HG03135 (cell line): Measurements from ENCODE around the gene BCL2L1.
A peak's percentile ranks its signal among the peaks of the same experiment; 100 is the strongest.

ENCODE experiments used
- ATAC-seq: cut with Tn5 transposase; IDR thresholded peaks from one replicate; pipeline ENCODE4 v1.9.1; 2021; ENCODE audit warnings: mild to moderate bottlenecking, moderate library complexity; ENCODE audit not compliant: unreplicated experiment

Gene BCL2L1

DNA sequence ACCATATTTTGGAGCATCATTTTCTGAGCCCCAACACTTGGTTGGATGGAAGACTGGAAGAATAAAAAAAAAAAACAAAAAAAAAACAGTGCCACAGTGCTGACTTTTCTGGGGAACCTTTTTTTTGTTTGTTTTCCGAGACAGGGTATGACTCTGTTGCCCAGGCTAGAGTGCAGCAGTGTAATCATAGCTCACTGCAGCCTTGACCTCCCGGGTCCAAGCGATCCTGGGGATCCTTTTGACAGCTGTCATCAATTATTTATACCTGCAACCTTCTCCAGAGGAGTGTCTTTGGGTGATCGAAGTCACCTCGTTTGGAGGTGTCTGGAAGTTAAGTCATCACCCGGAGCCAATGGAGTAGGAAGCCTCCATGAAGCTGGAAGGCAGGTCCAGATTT, 8.7 kb upstream of the BCL2L1 start:
- no peak for ATAC-seq

DNA sequence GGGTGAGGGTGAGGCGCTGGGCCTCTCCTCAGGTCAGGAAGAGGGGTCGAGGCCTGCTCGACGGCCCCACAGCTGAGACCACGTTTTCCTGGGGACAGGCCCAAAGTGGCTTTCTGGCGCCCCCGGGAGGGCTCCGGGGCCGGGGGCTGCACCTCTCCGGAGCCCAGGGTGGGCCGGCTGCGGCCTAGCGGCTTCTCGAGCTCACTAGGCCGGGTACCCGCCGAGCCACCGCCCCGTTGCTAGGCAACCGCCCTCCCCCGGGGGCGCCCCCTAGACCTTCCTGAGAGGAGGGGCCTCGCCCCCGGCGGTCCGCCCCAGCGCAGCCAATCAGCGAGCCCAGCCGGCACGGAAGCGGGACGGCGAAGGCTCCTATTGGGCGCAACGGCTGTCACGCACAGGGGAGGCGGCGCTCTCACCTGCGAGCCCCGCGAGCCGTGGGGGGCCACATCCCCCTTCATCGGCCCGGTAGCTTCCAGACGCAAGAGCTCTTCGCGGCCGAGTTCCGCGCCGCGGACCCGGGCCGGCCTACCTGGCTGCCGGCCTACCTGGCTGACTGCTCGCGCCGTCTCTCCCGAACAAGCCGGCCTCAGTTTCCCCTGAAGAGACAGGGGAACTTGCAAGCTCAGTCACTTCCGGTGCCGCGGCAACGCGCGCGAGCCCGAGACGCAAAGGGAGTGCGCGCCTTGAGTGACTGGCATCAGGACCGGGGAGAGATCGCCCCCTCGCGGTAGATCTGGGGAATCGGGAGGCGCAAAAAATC, 831 bp upstream of the BCL2L1 start:
- ATAC-seq: peak; percentile 85

DNA sequence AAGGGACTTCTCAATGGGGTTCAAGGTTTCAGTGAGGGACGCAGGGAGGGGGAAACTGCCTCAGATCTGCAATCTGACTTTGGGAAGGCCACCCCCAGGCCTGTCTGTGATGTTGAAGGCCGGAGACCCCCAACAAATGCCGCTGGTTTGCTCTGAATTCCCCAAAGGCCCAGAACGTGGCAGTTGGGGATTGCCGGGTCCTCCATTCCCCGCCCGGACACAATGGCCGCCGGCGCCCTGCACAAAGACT, 326 bp upstream of the BCL2L1 start:
- no peak for ATAC-seq

DNA sequence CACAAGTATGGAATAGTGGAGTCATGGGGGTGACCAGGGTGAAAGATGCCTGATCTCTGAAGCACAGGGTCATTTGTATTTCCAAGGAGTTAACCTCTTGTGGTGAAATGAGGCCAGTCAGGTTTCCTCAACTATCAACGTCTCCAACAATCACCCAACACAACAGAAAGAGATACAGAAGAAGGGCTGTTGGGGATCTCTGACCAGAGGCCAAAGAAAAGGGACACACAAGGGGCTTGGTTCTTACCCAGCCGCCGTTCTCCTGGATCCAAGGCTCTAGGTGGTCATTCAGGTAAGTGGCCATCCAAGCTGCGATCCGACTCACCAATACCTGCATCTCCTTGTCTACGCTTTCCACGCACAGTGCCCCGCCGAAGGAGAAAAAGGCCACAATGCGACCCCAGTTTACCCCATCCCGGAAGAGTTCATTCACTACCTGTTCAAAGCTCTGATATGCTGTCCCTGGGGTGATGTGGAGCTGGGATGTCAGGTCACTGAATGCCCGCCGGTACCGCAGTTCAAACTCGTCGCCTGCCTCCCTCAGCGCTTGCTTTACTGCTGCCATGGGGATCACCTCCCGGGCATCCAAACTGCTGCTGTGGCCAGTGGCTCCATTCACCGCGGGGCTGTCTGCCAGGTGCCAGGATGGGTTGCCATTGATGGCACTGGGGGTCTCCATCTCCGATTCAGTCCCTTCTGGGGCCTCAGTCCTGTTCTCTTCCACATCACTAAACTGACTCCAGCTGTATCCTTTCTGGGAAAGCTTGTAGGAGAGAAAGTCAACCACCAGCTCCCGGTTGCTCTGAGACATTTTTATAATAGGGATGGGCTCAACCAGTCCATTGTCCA, 1.0 kb downstream of the BCL2L1 start:
- ATAC-seq: no peak

DNA sequence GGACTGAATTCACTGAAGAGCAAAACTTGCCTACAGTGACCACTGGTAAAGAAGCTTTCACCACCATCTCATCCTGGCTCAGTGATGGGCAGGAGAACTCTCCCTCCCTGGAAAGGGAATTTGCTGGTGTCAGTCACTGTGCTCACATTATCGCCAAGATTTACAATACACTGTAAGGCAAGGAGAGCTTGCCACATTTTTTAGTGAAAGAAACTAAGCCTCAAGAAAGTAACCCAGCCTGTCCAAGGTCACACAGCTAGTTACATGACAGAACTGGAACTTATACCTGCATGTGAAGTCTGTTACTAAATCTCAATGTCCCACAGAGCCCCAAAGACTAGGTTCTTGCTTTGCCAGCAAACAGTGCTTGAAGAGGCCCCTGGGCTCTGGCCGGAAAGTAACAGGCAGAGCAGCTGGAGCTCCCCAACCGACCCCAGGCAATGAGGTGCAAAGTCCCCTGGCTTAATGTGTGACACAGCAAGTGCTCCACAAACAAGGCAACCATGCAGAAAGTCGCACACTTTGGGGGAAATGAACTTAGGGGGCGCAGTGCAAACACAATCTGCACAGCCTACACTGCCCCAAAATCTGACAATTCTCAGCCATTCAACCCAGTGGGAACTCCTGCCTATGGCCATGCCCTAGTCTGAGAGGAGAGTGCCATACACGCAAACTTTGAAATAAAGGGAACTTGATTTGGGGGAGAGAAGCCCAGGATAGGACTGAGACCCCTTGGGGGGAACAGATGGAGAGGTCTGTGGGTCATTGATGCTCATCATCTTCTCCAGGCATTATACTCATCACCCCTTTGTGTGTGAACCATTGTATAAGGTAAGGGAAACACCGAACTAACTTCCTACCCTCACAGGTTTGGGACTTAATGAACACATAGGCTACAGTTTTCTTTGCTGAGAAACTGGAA, 1.9 kb downstream of the BCL2L1 start:
- no peak for ATAC-seq

DNA sequence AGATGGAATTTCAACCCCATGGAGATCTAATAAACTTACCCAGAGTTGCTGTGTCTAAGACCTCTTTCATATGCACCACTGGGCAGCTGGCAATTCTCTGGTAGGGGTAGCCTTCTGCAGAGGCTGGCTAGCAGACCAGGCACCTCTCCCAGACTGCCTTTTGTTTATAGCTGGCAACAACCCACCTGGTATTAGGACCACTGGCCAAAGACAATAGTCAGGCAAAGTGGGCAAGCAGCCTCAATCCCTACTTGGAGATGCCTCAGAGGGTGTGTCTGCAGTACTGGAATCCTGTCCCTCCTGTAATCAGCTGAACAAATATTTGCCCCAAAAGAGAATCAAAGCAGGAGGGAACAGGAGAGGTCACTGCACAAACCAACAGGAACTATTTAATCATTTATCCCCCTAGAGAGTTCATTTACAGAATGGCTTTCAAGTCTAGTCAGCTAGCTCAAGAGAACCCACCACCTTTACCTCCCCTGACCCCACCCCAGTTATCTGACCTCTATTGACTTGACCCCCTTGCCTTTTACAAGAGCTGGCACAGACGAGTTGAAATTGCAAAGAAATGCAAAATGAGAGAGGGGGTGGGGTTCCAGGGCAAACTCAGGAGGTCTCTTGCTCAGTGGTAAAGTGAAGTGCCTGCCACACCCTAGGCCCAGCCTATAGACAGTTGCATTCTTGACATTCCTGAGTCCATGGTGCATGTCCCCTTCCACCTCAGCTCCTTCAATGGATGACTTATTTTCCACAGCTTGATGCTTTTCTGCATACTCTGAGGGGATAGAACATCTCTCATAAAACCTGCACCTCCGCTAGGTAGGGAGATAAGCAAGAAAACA, 2.8 kb downstream of the BCL2L1 start:
- ATAC-seq: no peak

DNA sequence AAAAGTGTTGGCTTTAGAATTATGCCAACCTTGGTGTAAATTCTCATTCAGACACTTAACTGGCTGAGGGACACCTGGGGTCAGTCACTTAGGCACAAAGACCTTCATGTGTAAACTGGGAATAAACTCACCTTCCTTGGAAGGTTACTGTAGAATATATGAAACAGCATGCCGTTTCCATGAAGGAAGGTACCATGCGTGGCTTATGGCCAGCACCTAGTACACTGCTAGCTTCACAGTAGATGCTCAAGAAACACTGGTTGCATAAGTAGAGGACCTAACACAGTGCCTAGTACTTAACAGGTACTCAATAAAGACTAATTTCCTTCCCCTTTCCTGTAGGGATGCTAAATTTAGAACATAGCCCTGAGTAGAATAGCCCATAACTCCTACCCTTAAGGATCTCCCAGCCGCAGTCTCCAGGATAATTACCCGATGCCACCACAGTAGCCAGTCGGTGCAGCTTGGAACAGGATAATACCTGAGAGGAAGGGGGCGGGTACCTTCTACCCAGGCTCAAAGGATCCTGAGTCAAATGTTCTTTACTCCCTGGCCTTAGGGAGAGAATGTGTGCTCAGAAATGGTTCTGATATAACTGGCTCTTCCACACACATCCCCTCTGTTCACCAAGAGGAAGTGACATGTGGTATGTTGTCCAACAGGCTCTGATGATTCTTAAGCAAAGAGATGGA, 3.6 kb downstream of the BCL2L1 start:
- no peak for ATAC-seq

DNA sequence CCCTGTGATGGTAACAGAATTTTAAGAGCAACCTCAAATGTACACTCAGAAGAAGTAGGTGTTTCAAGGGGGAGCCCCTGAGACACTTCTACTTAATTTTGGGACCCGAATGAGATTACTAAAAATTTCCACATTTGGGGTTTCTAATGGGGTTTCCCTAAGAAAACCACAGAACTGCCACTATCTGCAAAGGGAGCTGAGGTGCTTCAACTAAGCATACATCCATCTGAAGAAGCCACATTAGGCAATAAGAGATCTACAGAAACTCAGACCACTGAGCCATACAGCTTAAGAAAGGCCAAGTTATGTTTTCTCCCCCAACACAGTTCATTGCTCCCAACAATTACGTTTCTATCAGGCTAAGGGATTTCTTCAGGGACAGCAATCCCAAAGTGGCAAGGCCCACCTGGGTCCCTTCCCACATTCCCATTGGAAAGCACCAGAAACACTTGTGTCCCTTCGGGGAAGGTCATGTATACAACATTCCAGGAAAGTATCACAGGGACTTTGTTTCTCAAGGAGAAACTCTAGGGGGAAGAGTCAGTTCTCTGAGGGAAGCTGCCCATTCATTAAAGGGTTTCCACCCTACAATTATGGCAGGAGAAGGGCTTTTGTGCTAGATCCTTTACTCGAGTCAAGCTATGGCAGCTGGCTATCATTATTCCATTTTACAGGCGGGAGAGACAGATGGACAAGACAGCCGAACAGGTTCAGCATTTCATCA, 5.0 kb downstream of the BCL2L1 start:
- no peak for ATAC-seq

DNA sequence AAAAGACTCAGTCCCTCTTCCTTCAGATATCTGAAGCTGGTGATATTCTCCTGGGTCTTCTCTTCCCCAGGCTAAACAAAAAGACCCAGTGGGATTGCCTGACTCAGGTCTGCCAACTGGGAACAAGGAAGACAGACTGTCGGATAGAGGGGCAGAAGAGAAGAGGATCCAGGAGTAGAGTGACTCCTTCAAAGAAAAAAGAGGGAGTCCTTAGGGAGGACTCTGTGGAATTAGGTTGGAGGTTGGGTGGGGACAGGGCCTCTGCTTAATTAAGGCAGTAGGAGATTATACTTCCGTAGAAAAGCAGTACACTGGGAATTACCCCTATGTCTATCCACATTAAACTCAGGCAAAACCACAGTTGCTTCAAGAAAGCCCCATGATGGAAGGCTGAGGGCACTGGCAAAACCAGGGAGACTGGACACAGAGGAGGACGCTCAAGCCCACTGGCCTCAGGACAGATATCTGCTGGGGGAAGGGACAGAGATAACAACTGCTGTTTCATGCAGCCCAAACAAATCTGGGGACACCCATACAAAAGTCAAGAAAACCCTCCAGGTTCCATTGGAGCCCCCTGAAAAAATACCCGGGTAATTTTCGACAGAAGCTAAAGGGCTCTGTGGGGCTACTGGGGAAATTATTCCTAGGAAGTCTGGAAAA, 5.7 kb downstream of the BCL2L1 start:
- no peak for ATAC-seq

DNA sequence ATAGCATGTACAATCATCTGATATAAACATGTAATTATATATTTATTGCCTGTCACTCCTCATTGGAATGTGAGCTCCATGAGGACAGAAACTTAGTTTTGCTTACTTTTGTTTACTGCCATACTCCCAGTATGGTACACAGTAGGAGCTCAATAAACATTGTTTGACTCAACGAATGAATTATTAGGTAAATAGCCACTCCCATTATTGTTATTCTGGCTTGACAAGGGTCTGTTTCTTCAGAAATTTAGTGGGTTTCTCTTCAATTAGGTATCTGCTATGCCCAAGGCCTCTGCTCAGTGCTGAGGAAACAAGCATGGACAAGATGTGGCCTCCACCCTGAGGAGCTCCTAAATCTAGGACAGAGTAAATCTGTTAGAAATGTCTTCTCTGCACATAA, 6.3 kb downstream of the BCL2L1 start:
- ATAC-seq: no peak

DNA sequence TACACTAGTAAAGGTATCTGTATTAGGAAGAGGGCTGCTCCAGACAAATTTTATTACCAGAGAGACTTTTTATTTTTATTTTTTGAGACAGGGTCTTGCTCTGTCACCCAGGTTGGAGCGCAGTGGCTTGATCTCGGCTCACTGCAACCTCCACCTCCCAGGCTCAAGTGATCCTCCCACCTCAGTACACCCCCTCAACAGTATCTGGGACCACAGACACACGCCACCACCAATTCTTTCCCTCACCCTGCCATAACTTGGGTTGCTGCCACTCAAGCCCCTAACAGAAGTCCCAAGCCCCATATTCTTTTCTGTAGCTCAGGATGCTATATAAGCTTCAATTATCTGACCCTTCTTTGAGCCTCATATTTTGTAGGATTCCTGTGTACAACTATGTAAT, 6.9 kb downstream of the BCL2L1 start:
- ATAC-seq: no peak

DNA sequence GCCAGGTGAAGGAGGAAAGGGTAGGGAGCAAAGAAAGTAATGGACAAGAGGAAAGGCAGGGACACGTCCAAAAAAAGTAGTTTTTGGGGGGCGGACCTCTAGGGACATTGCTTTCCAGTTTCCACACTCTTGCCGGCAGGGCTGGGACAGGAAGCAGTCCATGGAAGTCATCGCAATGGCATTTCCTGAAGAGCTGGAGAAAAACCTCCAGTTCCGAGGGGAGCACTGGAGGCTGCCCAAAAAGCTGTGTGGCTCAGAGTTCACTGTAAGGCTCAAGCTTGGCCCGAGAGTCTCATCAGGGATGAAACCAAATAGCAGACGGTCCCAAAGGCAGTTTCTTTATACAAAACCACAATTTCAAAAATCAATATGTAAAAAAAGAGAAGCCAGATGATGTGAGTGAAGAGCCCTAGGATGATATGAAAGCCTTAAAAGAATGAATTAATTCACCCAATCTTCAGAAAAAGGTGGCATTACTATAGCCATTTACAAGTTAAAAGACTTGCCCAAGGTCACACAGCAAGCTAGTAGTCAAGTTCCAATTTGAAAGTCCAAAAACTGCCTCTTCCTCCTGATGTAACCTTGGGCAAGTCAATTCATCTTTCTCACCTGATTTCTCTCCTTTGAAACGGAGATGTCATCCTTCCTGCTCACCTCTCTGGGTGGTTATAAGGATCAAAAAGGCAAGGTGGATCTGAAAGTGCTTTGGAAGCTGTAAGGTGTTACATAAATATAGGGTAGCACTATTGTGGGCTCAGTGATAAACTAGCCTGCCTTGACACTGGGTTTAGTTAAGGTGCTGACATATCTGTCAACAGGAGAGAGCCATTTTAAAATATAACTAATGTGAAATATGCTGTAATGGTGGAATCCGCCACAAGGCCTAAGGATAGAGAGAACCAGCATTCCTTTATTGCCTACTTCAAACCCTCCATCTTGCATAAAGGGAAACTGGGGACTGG, 9.1 kb downstream of the BCL2L1 start:
- ATAC-seq: no peak

DNA sequence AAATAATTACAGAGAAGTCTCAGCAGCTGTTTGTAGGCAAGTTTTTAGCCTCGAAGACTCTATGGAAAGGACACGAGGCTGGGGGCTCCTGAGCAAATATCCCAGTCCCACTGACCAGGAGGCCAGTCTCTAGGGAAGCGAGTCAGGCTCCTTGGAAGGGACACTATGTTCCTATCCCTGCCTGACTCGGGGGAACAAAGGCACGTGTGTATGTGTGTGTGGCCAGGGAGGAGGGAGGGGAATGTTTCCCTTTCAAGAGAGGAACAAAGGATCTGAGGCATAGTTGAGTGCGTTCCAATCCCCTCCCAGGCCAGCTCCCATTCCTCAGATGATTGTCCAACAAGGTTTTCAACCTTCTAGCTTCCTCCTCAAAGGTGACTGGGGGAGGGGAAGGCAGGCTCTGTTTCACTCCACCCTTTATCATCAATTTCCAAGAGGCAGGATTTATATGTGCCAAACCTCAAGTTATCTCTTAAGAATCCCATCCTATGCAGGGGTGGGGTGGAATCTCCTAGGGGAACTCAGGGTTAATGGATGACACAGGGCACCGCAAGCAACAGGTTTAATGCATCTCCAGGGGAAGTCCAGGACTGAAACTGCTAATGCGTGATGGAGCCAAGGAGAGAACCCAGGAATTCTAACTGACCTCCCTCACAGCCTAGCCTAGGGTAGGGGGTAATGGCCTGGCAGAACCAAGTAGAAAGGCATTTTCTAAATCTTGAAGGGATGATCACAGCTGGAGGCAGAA, 9.9 kb downstream of the BCL2L1 start:
- no peak for ATAC-seq

DNA sequence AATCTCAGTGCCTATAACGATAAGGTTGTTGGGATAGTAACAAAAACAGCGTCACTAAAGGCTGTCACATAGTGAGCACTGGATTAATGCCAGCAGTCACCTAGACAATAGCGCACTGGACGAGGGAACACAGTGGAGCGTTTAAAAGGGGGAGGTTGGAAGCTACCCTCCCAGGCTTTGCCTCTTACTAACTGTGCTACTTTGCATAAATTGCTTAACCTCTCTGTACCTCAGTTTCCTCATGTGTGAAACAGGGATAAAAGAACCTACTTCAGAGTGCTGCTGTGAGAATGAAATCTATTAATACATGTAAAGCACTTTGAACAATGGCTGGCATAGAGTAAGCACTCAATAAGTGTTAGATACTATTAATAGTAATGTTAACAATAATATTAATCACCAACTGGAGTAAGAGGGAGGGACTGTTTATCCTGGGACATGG, 10.5 kb downstream of the BCL2L1 start:
- no peak for ATAC-seq

DNA sequence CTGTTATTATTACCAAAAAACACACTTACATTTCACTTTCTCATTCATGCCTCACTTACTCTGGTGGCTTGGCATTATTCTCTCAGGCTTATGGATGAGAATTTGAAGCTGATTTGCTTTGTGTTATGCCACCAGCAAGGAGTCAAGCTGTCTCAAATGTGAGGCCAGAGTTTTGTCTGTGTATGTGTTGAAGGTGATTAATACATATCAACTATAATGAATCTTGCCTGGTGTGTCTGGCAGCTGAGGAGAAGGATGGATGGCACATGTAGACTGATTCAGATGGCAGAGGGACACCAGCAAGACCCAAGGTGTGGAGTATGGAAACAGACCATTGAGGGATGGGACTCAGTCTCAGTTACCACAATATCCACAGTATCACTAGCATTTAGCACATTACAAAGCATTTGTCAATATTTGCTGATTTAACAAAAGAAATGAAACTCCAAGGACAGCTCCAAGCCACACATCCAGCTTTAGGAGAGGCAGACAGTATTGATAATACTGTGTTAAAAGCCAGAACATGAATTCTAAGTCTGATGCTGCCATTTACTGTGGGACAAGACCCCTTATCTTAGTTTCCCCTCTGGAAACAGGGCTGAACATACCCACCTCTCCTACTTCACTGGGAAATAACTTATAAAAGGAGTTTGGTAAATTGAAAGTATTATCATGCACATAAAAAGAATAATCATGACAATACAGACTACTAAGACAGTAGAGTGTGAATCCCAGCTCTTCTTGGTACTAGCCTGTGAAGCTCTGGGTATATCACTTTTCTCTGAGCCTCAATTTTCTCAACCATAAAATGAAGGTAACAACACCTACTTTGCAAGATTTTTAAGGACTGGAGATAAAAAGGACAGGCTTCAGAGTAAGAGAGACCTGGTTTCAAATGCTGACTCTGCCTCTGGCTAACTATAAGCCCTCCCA, 11.2 kb downstream of the BCL2L1 start:
- ATAC-seq: no peak
